Bronchial epithelial cell (primary cell): ENCODE measurements around the gene FOXR1. TPM values are rescaled to one million over a fixed set of nuclear protein-coding genes. Genes with fewer than 3 reads are reported as not detected.
"Not testable (repeated sequence)": the region's sequence is repeated elsewhere in the genome, so short reads cannot be mapped to it uniquely, and the experiment has no call there.

Experiments used
- DNase-seq: peaks from one replicate; pipeline ENCODE4 v3.0.0-alpha.2; 2010; ENCODE audit warnings: low read depth
- FAIRE-seq: peaks from 2 replicates; lab custom pipeline; 2011; peaks lifted over from hg19 to GRCh38; lab: Jason Lieb, UNC
- H3K27me3 ChIP-seq: 2 replicates; pipeline ENCODE4 v1.5.1; 2011; ENCODE audit warnings: low read length; ENCODE audit not compliant: control insufficient read depth, insufficient read depth
- H3K36me3 ChIP-seq: 2 replicates; pipeline ENCODE4 v1.5.1; 2011; ENCODE audit warnings: low read length; ENCODE audit not compliant: control insufficient read depth, insufficient read depth
- H3K4me3 ChIP-seq: 2 replicates; pipeline ENCODE4 v1.5.1; 2011; ENCODE audit warnings: mild to moderate bottlenecking, low read depth, low read length, control low read depth
- CTCF ChIP-seq: IDR thresholded peaks from 2 replicates; pipeline ENCODE4 v1.5.1; 2011; ENCODE audit warnings: mild to moderate bottlenecking, moderate library complexity, low read length, control low read depth, inconsistent platforms; ENCODE audit not compliant: insufficient read depth, severe bottlenecking
- total RNA-seq: library from RNA; depleted of rRNA; stranded (reverse); fragments of >200 nt; gene quantifications from 2 replicates; pipeline ENCODE4 v1.2.1, GENCODE V29; 2014

FOXR1 gene
- total RNA-seq, 1 donor from 2014 or later, result not detected

- DNase-seq (no peak), FAIRE-seq (no peak)
- H3K4me3 ChIP-seq, result no peak overlapping the region
- H3K27me3 ChIP-seq, result no peaks in the 10 kb centered on the region
- peaks cover 10% of the 10 kb centered on the region for H3K36me3 ChIP-seq
- TF ChIP-seq CTCF, result no peak
Measured at GRCh38 chr11:119012629-119013170, 41.1 kb downstream of the FOXR1 start.

- no peak for TF ChIP-seq CTCF
- Histone ChIP-seq H3K27me3 (no peaks in the 10 kb centered on the region), H3K4me3 (no peak overlapping the region), H3K36me3 (peaks cover 10% of the 10 kb centered on the region)
- DNase-seq (no peak), FAIRE-seq (no peak)
Measured at GRCh38 chr11:119014209-119014924, 42.8 kb downstream of the FOXR1 start.

GRCh38 chr11:119015054-119015611 lies 43.6 kb downstream of the FOXR1 start:
- no peak for DNase-seq
- H3K4me3 ChIP-seq, result no peak overlapping the region
- H3K27me3 ChIP-seq, result no peaks in the 10 kb centered on the region
- H3K36me3 ChIP-seq, result peaks cover 12% of the 10 kb centered on the region
- TF ChIP-seq CTCF, result peak; percentile 18
- FAIRE-seq, result no peak

- Histone ChIP-seq H3K27me3 (no peaks in the 10 kb centered on the region), H3K36me3 (peaks cover 15% of the 10 kb centered on the region), H3K4me3 (no peak overlapping the region)
- DNase-seq (no peak), FAIRE-seq (no peak)
- no peak for TF ChIP-seq CTCF
Measured at GRCh38 chr11:119016216-119017009, 44.9 kb downstream of the FOXR1 start.

GRCh38 chr11:119017377-119017776 lies 45.8 kb downstream of the FOXR1 start:
- not testable (repeated sequence) for H3K27me3 ChIP-seq, FAIRE-seq, DNase-seq
- H3K4me3 ChIP-seq, result peak overlapping the region; percentile 81
- H3K36me3 ChIP-seq, result peaks cover 18% of the 10 kb centered on the region
